Endothelial cell of umbilical vein (primary cell): Measurements from ENCODE around the gene TUBD1.

Experiments
- CTCF ChIP-seq, 2 donors: IDR thresholded peaks; 1 replicate in 1 of 2; 2 replicates in 1 of 2; pipeline ENCODE4 v1.5.1; 2011; ENCODE audit warnings: low read length in 2 of 2, mild to moderate bottlenecking in 2 of 2, moderate library complexity in 2 of 2, control low read depth in 1 of 2, inconsistent platforms in 1 of 2, low read depth in 1 of 2; ENCODE audit not compliant: insufficient read depth in 1 of 2; ENCODE audit errors: extremely low read depth in 1 of 2
- EZH2 ChIP-seq: IDR thresholded peaks from 2 replicates; pipeline ENCODE4 v1.6.1; 2012; ENCODE audit warnings: borderline replicate concordance, low read depth, mild to moderate bottlenecking, moderate library complexity, low read length, inconsistent platforms; ENCODE audit not compliant: severe bottlenecking
- GATA2 ChIP-seq: IDR thresholded peaks from 2 replicates; pipeline ENCODE4 v1.7.0; 2011; ENCODE audit warnings: low read depth, mild to moderate bottlenecking, moderate library complexity, mixed read lengths, low read length; ENCODE audit not compliant: insufficient read length, insufficient read depth
- JUN ChIP-seq: IDR thresholded peaks from 2 replicates; pipeline ENCODE4 v1.6.1; 2011; ENCODE audit warnings: borderline replicate concordance, low read depth; ENCODE audit not compliant: insufficient read length, insufficient read depth
- MAX ChIP-seq: IDR thresholded peaks from 2 replicates; pipeline ENCODE4 v1.6.1; 2011; ENCODE audit not compliant: insufficient read depth, insufficient read length
- MYC ChIP-seq: IDR thresholded peaks from one replicate; pipeline ENCODE4 v1.6.1; 2011; ENCODE audit warnings: mild to moderate bottlenecking, low read depth, low read length
- POLR2A ChIP-seq: IDR thresholded peaks from 2 replicates; pipeline ENCODE4 v1.6.1; 2012; ENCODE audit warnings: low read depth, mild to moderate bottlenecking, control low read depth, low read length
- POLR2AphosphoS5 ChIP-seq: IDR thresholded peaks from 2 replicates; pipeline ENCODE4 v1.6.1; 2012; ENCODE audit warnings: low read depth, mild to moderate bottlenecking, control low read depth, low read length, moderate library complexity; ENCODE audit not compliant: insufficient read depth

GRCh38 chr17:59901604-59902003, 8.9 kb upstream of the TUBD1 start:
- TF ChIP-seq CTCF (IDR thresholded peaks at IDR 0.05; ENCODE audit: extremely low read depth in 1 of 2, insufficient read depth in 1 of 2, low read depth in 1 of 2, low read length in 2 of 2): no peak
- TF ChIP-seq POLR2A: no peak
- TF ChIP-seq EZH2: no peak
- no peak for TF ChIP-seq JUN
- TF ChIP-seq MAX: no peak
- TF ChIP-seq MYC: no peak
- no peak for TF ChIP-seq POLR2AphosphoS5
- no peak for TF ChIP-seq GATA2
